Gastrocnemius medialis (tissue), 4 donors: Measurements from ENCODE around the gene TLCD2. TPM values are rescaled to one million over a fixed set of nuclear protein-coding genes. Genes with fewer than 3 reads are reported as not detected.

Experiments used
- ATAC-seq, 2 donors: fragments of 150-250 bp; one replicate each; pipeline ENCODE4 v1.9.1; 2016
- DNase-seq, 2 donors: peaks; one replicate each; pipeline ENCODE4 v3.0.0-alpha.2; 2019
- H3K27ac ChIP-seq, 4 donors: fragments of 200-600 bp; sonication (generic); 1 replicate in 1 of 4; 2 replicates in 3 of 4; pipeline ENCODE4 v1.5.1; 2016 to 2018; ENCODE audit warnings: mild to moderate bottlenecking in 2 of 4, moderate library complexity in 1 of 4
- H3K27me3 ChIP-seq, 3 donors: fragments of 200-600 bp; sonication (generic) in 2 of 3; 1 replicate in 1 of 3; 2 replicates in 2 of 3; pipeline versions ENCODE4 v1.5.1 to v1.6.0; 2016 to 2019; ENCODE audit warnings: mild to moderate bottlenecking in 1 of 3, moderate library complexity in 1 of 3
- H3K36me3 ChIP-seq, 2 donors: fragments of 200-600 bp; sonication (generic) in 1 of 2; one replicate each; pipeline ENCODE4 v1.5.1; 2017 to 2018
- H3K4me1 ChIP-seq, 2 donors: fragments of 200-600 bp; sonication (generic) in 1 of 2; one replicate each; pipeline ENCODE4 v1.5.1; 2016 to 2017; ENCODE audit warnings: mild to moderate bottlenecking in 2 of 2
- H3K4me3 ChIP-seq, 4 donors: fragments of 200-600 bp; sonication (generic) in 3 of 4; 1 replicate in 1 of 4; 2 replicates in 3 of 4; pipeline ENCODE4 v1.5.1; 2016 to 2019; ENCODE audit warnings: mild to moderate bottlenecking in 2 of 4
- H3K9me3 ChIP-seq, 3 donors: fragments of 200-600 bp; sonication (generic) in 2 of 3; 1 replicate in 1 of 3; 2 replicates in 2 of 3; pipeline ENCODE4 v1.5.1; 2016 to 2019
- POLR2A ChIP-seq, 2 donors: fragments of 450-650 bp; IDR thresholded peaks; one replicate each; pipeline ENCODE4 v1.6.1; 2017; ENCODE audit warnings: antibody characterized with exemption in 2 of 2, mild to moderate bottlenecking in 2 of 2, moderate library complexity in 2 of 2
- in situ Hi-C, 4 donors: fragments of 200-750 bp; cut with MboI; loops; one replicate each; pipeline versions ENCODE4 v1.15.0 to v1.8.0; 2017; ENCODE audit warnings: low sequenced_read_pairs in 4 of 4
- intact Hi-C: fragments of 100-400 bp; cut with DNase I; formaldehyde crosslinking; loops from one replicate; pipeline ENCODE4 v1.15.1; 2023; ENCODE audit warnings: low total_unique reads
- total RNA-seq, 4 donors: library from RNA; depleted of rRNA; stranded (reverse); fragments of >200 nt; gene quantifications; one replicate each; pipeline versions ENCODE4 v1.1.0 to v1.2.3, GENCODE V29; 2016
- TF ChIP-seq, protein P1 (sequence below), 5 experiments: fragments of 450-650 bp in 3 of 5; fragments of 200-600 bp in 2 of 5; sonication (generic) in 2 of 5; IDR thresholded peaks in 4 of 5; conservative IDR thresholded peaks in 1 of 5; 1 replicate in 4 of 5; 2 replicates in 1 of 5; pipeline ENCODE4 v1.5.1; 2016 to 2019; ENCODE audit warnings: antibody characterized with exemption in 5 of 5, mild to moderate bottlenecking in 3 of 5, moderate library complexity in 3 of 5

TLCD2 gene
- total RNA-seq, 4 donors from 2014 or later, result 0.66 to 0.95 (median 0.85) TPM

DNA sequence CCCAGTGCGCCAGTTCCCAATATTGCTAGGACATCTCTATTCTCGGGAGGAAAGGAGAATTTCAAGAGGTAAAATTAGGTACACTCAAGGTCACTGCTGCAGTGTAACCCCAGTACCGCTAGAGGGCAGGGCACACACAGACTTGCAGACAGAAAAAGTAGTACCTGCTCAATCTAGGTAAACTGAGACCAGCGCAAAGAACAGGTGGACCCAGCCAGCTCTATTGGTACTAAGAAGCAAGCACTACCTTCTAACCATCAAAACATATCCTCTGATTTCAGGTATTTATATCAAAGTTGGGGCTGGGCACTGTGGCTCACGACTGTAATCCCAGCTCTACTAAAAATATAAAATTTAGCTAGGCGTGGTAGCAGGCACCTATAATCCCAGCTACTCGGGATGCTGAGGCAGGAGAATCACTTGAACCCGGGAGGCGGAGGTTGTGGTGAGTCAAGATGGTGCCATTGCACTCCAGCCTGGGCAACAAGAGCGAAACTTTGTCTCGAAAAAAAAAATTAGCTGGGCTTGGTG lies 10.7 kb upstream of the TLCD2 start:
- peak; percentile 50 to 76 for DNase-seq
- Histone ChIP-seq H3K9me3 (no peaks in the 10 kb centered on the region), H3K4me3 (peak overlapping the region; percentile 5 to 29 (median 19)), H3K27ac (peak overlapping the region; percentile 95 to 100 (median 99)), H3K4me1 (peaks cover 44 to 48% of the 10 kb centered on the region in 2 donors), H3K36me3 (peaks cover 0 to 1% of the 10 kb centered on the region in 2 donors), H3K27me3 (no peaks in the 10 kb centered on the region)
- in situ Hi-C loops, result loop anchor here in 3 of 4 donors (5.0 to 10.0 kb wide), 2 partner anchors 54 to 61 kb away; no protein-coding TSS in a partner anchor
- intact Hi-C loops, result loop anchor here (1.0 to 2.0 kb wide), 4 partner anchors 42 to 144 kb away; partner anchors contain the start of gene SERPINF1
- TF ChIP-seq POLR2A (IDR thresholded peaks at IDR 0.05), result no peak
- TF ChIP-seq, protein P1, sequence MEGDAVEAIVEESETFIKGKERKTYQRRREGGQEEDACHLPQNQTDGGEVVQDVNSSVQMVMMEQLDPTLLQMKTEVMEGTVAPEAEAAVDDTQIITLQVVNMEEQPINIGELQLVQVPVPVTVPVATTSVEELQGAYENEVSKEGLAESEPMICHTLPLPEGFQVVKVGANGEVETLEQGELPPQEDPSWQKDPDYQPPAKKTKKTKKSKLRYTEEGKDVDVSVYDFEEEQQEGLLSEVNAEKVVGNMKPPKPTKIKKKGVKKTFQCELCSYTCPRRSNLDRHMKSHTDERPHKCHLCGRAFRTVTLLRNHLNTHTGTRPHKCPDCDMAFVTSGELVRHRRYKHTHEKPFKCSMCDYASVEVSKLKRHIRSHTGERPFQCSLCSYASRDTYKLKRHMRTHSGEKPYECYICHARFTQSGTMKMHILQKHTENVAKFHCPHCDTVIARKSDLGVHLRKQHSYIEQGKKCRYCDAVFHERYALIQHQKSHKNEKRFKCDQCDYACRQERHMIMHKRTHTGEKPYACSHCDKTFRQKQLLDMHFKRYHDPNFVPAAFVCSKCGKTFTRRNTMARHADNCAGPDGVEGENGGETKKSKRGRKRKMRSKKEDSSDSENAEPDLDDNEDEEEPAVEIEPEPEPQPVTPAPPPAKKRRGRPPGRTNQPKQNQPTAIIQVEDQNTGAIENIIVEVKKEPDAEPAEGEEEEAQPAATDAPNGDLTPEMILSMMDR (IDR thresholded peaks at IDR 0.05 in 4 of 5, conservative IDR thresholded peaks at IDR 0.05 in 1 of 5), result peak; percentile 97 to 99 (median 98)
- ATAC-seq, result no peak

DNA sequence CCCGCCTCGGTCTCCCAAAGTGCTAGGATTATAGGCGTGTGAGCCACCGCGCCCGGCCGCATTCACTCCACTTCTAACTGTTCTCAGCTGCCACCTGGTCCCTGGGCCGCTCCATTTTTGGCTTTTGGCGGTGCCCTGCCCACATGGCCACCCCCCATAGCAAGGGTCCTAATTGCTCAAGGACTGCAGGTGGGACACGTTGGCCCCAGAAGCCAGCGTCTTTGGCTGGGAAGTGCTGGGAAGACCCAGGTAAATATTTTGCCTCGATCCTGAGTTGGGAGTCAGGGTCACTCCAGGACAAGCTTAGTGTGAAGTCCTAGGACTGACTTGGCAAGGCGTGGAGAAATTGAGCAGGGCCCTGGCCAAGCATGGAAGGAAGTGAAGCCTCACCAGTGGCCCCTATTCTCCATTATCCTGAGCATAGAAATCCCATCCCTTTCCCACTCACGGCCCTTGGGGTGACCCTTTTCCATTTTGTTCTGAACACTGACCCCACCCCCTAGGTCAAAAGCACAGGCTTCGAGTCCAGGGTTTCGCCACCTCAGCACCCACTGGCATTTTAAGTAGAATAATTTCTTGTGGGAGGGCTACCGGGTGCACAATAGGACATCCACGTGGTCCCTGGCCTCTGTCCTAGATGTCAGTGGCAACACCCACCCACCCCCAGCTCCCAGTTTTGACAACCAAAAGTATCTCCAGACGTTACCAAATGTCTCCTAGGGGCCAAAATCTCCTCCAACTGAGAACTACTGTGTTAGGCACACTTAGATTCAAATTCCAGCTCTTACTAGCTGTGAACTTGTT lies 8.4 kb upstream of the TLCD2 start:
- DNase-seq (peak in 1 of 2 donors; percentile 77), ATAC-seq (no peak)
- no peaks in the 10 kb centered on the region for H3K9me3 ChIP-seq
- in situ Hi-C loops (loop anchor here in 1 of 4 donors (5.0 kb wide), 1 partner anchor 69 kb away; no protein-coding TSS in a partner anchor), intact Hi-C loops (loop anchor here (5.0 kb wide), 1 partner anchor 141 kb away; no protein-coding TSS in a partner anchor)
- peaks cover 0 to 7% of the 10 kb centered on the region in 2 donors for H3K36me3 ChIP-seq
- peak overlapping the region; percentile 95 to 100 (median 99) for H3K27ac ChIP-seq
- H3K4me3 ChIP-seq, result peak overlapping the region in 2 of 4 donors; percentile 72 to 85
- no peak for TF ChIP-seq POLR2A (IDR thresholded peaks at IDR 0.05)
- TF ChIP-seq, protein P1 (IDR thresholded peaks at IDR 0.05 in 4 of 5, conservative IDR thresholded peaks at IDR 0.05 in 1 of 5), result no peak
- peaks cover 32 to 41% of the 10 kb centered on the region in 2 donors for H3K4me1 ChIP-seq
- H3K27me3 ChIP-seq, result no peaks in the 10 kb centered on the region

DNA sequence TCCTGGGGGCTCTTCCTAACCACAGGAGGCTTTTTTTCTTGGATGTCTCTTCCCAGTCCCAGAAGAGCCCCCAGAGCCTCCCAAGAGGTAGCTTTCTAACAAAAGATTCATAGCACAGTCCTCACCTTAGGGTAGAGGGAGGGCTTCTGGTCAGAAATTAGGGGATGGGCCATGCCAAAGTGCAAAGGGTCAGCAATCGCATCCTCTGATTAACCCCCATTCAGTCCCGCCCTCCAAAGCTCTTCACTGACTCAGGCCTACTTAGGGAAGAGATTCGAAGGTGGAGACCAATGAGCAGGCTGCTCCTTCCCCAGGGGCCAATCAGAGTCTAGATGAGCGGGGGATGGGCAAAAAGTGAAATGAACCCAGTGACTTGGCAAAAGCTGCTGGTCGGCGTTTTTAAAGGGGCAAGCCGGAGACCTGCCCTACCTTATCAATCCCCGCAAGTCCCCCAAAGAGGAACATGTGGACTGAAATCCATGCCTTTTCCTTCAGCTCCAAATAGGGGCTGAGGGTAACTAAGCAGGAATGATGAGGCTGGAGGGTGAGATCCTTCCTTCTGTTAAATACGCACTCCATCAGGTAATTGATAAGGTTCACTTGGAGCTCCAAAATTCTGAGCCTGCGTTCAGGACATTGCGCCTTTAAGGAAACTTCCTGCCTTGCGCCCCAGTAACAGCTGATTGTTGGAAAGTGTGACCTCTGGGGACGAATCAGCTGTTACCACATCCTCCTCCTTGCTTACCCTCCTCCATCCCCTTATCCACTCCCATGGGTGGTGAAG lies 6.9 kb upstream of the TLCD2 start:
- Histone ChIP-seq H3K36me3 (peaks cover 0 to 22% of the 10 kb centered on the region in 2 donors), H3K27ac (peak overlapping the region; percentile 95 to 100 (median 99)), H3K9me3 (no peaks in the 10 kb centered on the region), H3K27me3 (no peaks in the 10 kb centered on the region), H3K4me3 (peak overlapping the region; percentile 72 to 85 (median 80)), H3K4me1 (peaks cover 44 to 48% of the 10 kb centered on the region in 2 donors)
- TF ChIP-seq, protein P1 (IDR thresholded peaks at IDR 0.05 in 4 of 5, conservative IDR thresholded peaks at IDR 0.05 in 1 of 5), result no peak
- peak; percentile 92 for TF ChIP-seq POLR2A (IDR thresholded peaks at IDR 0.05)
- in situ Hi-C loops, result loop anchor here in 1 of 4 donors (5.0 kb wide), 1 partner anchor 70 kb away; no protein-coding TSS in a partner anchor
- DNase-seq (peak; percentile 96 to 98), ATAC-seq (peak; percentile 49 to 64)
- intact Hi-C loops, result loop anchor here (1.0 to 5.0 kb wide), 4 partner anchors 67 to 684 kb away; partner anchors contain the start of gene MNT
